Activated T-cell treated with anti-CD3 and anti-CD28 coated beads for 48 hours (primary cell): Measurements from ENCODE around the gene TAGLN3.

ENCODE experiments used
- DNase-seq: peaks from one replicate; pipeline ENCODE4 v3.0.0-alpha.2; 2020; ENCODE audit warnings: low read depth

Gene TAGLN3

GRCh38 chr3:111978583-111979433 lies 19.9 kb upstream of the TAGLN3 start, which contains the start of gene ABHD10:
Gene ABHD10, plus strand, starts transcription at chr3:111979026. Its CDS starts 36 bp downstream, at chr3:111979062.
- peak; percentile 93 for DNase-seq

- DNase-seq = no peak
These were observed 19.2 kb upstream of the TAGLN3 start for GRCh38 chr3:111979434-111980038.

GRCh38 chr3:111980716-111981456 lies 17.8 kb upstream of the TAGLN3 start:
- no peak for DNase-seq

GRCh38 chr3:111981457-111981763 lies 17.3 kb upstream of the TAGLN3 start:
- no peak for DNase-seq

- no peak for DNase-seq
These were observed 14.0 kb upstream of the TAGLN3 start for GRCh38 chr3:111984636-111985298.

- DNase-seq = no peak
These were observed 11.9 kb upstream of the TAGLN3 start for GRCh38 chr3:111986800-111987199.

- DNase-seq = no peak
These were observed 9.6 kb upstream of the TAGLN3 start for GRCh38 chr3:111989061-111989678.

GRCh38 chr3:111993038-111993437 lies 5.7 kb upstream of the TAGLN3 start:
- no peak for DNase-seq

GRCh38 chr3:111999484-112000324 lies 982 bp downstream of the TAGLN3 start:
- no peak for DNase-seq

GRCh38 chr3:112000367-112000771 lies 1.6 kb downstream of the TAGLN3 start:
- DNase-seq = no peak

GRCh38 chr3:112000966-112001365 lies 2.2 kb downstream of the TAGLN3 start:
- no peak for DNase-seq

GRCh38 chr3:112001526-112001925 lies 2.8 kb downstream of the TAGLN3 start:
- DNase-seq = no peak

- peak; percentile 34 for DNase-seq
These were observed 3.6 kb downstream of the TAGLN3 start for GRCh38 chr3:112002096-112002971.

- DNase-seq = no peak
These were observed 4.8 kb downstream of the TAGLN3 start for GRCh38 chr3:112003321-112004080.

- no peak for DNase-seq
These were observed 5.5 kb downstream of the TAGLN3 start for GRCh38 chr3:112004187-112004586.

- DNase-seq = no peak
These were observed 5.9 kb downstream of the TAGLN3 start for GRCh38 chr3:112004669-112005068.

GRCh38 chr3:112005091-112005672 lies 6.5 kb downstream of the TAGLN3 start:
- DNase-seq = no peak

GRCh38 chr3:112007633-112008032 lies 8.9 kb downstream of the TAGLN3 start:
- no peak for DNase-seq

GRCh38 chr3:112009670-112010069 lies 10.9 kb downstream of the TAGLN3 start:
- DNase-seq = no peak
